ENCODE data around the gene NR2E3. TPM values are rescaled to one million over a fixed set of nuclear protein-coding genes. Genes with fewer than 3 reads are reported as not detected.

The NR2E3 gene
- total RNA-seq, 4 donors from 2014 or later: not detected

DNA sequence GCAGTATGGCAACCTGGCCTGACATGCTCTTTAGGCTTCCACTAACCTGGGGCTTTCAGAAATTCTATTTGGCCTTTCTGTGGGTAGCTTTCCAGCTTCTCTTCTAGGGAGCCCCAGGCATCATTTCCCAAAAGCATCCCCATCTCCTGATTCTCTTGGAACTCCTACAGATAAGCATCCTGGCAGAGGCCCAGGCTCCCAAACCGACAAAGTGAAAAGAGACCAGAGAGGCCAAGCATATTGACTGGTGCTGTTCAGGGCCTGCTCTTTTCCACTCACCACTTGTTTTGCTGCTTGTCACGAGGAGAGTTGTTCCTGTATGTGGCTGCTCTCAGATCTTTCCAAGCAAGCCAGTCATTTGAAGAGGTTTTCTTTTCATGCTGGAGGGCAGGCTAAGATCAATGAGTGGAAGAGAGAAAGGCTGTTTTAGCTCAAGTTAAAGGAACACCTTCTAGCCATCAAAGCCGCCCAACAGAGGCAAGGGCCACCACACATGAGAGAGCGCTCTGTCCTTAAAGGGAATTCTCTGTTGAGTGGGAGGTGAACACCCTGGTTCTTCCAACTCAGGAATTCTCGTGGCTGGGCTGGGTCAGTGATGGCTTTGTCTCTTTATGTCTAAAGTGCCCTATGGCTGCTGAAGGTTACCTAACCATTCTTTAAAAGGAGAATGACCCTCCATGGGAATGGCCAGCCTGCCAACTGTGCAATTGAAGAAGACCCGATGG lies 31.1 kb upstream of the NR2E3 start:
- DNase-seq (no peak), ATAC-seq (no peak)
- Histone ChIP-seq H3K27ac (no peak overlapping the region), H3K9me3 (no peaks in the 10 kb centered on the region), H3K27me3 (no peaks in the 10 kb centered on the region), H3K4me1 (peaks cover 7 to 9% of the 10 kb centered on the region in 2 donors), H3K36me3 (no peaks in the 10 kb centered on the region), H3K4me3 (no peak overlapping the region)
- no peak for TF ChIP-seq POLR2A (IDR thresholded peaks at IDR 0.05)
- no peak for TF ChIP-seq CTCF (IDR thresholded peaks at IDR 0.05 in 4 of 5, conservative IDR thresholded peaks at IDR 0.05 in 1 of 5)
- intact Hi-C loops (cut with DNase I; ENCODE audit: low total_unique reads): no loop called here
- in situ Hi-C loops (cut with MboI; ENCODE audit: low sequenced_read_pairs in 4 of 4): no loop called here

DNA sequence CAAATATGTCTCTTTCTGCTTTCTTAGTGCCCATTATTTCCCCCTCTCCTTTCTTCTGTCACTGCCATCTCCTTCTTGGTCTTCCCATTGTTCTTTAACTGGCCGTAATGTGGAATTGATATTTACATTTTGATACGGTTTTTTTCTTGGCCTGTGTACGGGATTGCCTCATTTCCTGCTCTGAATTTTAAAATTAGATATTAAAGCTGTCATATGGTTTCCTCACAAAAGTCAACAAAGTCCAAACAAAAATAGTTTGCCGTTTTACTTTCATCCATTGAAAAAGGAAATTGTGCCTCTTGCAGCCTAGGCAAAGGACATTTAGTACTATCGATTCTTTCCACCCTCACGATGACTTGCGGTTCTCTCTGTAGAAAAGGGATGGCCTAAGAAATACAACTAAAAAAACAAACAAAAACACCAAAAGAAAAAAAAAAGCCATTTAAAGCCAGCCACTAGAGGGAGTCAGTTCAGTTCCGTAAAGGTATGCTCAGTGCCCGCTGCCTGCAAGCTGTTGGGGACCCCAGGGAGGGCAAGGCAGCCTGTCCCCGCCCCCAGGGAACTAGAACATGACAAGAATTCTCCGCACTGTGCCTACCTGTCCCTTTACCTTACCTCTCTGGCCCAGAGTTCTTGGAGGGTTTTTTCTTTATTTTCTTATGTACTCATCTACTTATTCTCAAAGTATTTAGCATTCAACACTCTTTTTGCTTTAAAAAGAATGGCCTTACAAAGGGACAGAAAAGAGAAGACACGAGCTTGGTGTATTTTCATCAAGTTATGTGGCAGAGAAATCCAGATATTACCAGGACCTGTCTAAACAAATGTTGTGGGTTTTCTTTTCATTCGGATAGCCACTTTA lies 30.0 kb upstream of the NR2E3 start:
- H3K4me3 ChIP-seq: peak overlapping the region in 1 of 4 donors; percentile 22
- no peaks in the 10 kb centered on the region for H3K36me3 ChIP-seq
- DNase-seq (no peak), ATAC-seq (no peak)
- in situ Hi-C loops (cut with MboI; ENCODE audit: low sequenced_read_pairs in 4 of 4) (no loop called here), intact Hi-C loops (cut with DNase I; ENCODE audit: low total_unique reads) (loop anchor here (1.0 kb wide), 1 partner anchor 376 kb away; no protein-coding TSS in a partner anchor)
- H3K27ac ChIP-seq: no peak overlapping the region
- no peaks in the 10 kb centered on the region for H3K27me3 ChIP-seq
- peak in 4 of 5 experiments; percentile 18 to 70 (median 46) for TF ChIP-seq CTCF (IDR thresholded peaks at IDR 0.05 in 4 of 5, conservative IDR thresholded peaks at IDR 0.05 in 1 of 5)
- no peak for TF ChIP-seq POLR2A (IDR thresholded peaks at IDR 0.05)
- H3K4me1 ChIP-seq: peaks cover 7 to 9% of the 10 kb centered on the region in 2 donors
- no peaks in the 10 kb centered on the region for H3K9me3 ChIP-seq

- DNase-seq (no peak), ATAC-seq (no peak)
- Histone ChIP-seq H3K4me3 (no peak overlapping the region), H3K4me1 (peaks cover 7 to 9% of the 10 kb centered on the region in 2 donors), H3K27ac (no peak overlapping the region), H3K36me3 (no peaks in the 10 kb centered on the region), H3K27me3 (no peaks in the 10 kb centered on the region), H3K9me3 (no peaks in the 10 kb centered on the region)
- intact Hi-C loops (cut with DNase I; ENCODE audit: low total_unique reads): no loop called here
- no peak for TF ChIP-seq CTCF (IDR thresholded peaks at IDR 0.05 in 4 of 5, conservative IDR thresholded peaks at IDR 0.05 in 1 of 5)
- TF ChIP-seq POLR2A (IDR thresholded peaks at IDR 0.05): no peak
- in situ Hi-C loops (cut with MboI; ENCODE audit: low sequenced_read_pairs in 4 of 4): no loop called here
Measured at GRCh38 chr15:71781179-71781964, 29.0 kb upstream of the NR2E3 start.

- TF ChIP-seq CTCF (IDR thresholded peaks at IDR 0.05 in 4 of 5, conservative IDR thresholded peaks at IDR 0.05 in 1 of 5) (no peak), POLR2A (IDR thresholded peaks at IDR 0.05) (no peak)
- no peak overlapping the region for H3K27ac ChIP-seq
- H3K4me1 ChIP-seq: peaks cover 7 to 9% of the 10 kb centered on the region in 2 donors
- H3K36me3 ChIP-seq: no peaks in the 10 kb centered on the region
- intact Hi-C loops (cut with DNase I; ENCODE audit: low total_unique reads): no loop called here
- H3K4me3 ChIP-seq: no peak overlapping the region
- no peaks in the 10 kb centered on the region for H3K9me3 ChIP-seq
- H3K27me3 ChIP-seq: no peaks in the 10 kb centered on the region
- ATAC-seq (no peak), DNase-seq (no peak)
- in situ Hi-C loops (cut with MboI; ENCODE audit: low sequenced_read_pairs in 4 of 4): no loop called here
Measured at GRCh38 chr15:71781965-71782265, 28.4 kb upstream of the NR2E3 start.

Data from gastrocnemius medialis (tissue), 4 donors.